ENCODE measurements around the gene RNF138. TPM values are rescaled to one million over a fixed set of nuclear protein-coding genes. Genes with fewer than 3 reads are reported as not detected.
A peak's percentile ranks its signal among the peaks of the same experiment; 100 is the strongest.
"Not testable (repeated sequence)": the region's sequence is repeated elsewhere in the genome, so short reads cannot be mapped to it uniquely, and the experiment has no call there.

The RNF138 gene
- total RNA-seq, 2 experiments from 2014 or later: 95.9 to 107 TPM

- Mint-ChIP-seq H3K4me1 (peaks cover 5% of the 10 kb centered on the region), H3K36me3 (peaks cover 25% of the 10 kb centered on the region), H3K27ac (no peak overlapping the region), H3K4me3 (no peak overlapping the region), H3K9me3 (no peaks in the 10 kb centered on the region), H3K27me3 (no peaks in the 10 kb centered on the region)
- DNase-seq: no peak
Observed at GRCh38 chr18:32135625-32136024, 44.0 kb downstream of the RNF138 start.

GRCh38 chr18:32138332-32138982 lies 46.8 kb downstream of the RNF138 start:
- Mint-ChIP-seq H3K9me3 (no peaks in the 10 kb centered on the region), H3K4me3 (no peak overlapping the region), H3K4me1 (peaks cover 5% of the 10 kb centered on the region), H3K27ac (peak overlapping the region; percentile 17), H3K27me3 (no peaks in the 10 kb centered on the region), H3K36me3 (peaks cover 13% of the 10 kb centered on the region)
- no peak for DNase-seq

GRCh38 chr18:32139835-32140283 lies 48.2 kb downstream of the RNF138 start:
- H3K4me3 Mint-ChIP-seq: no peak overlapping the region
- peaks cover 5% of the 10 kb centered on the region for H3K4me1 Mint-ChIP-seq
- DNase-seq: no peak
- H3K9me3 Mint-ChIP-seq: no peaks in the 10 kb centered on the region
- no peak overlapping the region for H3K27ac Mint-ChIP-seq
- peaks cover 7% of the 10 kb centered on the region for H3K36me3 Mint-ChIP-seq
- no peaks in the 10 kb centered on the region for H3K27me3 Mint-ChIP-seq

- DNase-seq: no peak
- peaks cover 7% of the 10 kb centered on the region for H3K4me1 Mint-ChIP-seq
- H3K27ac Mint-ChIP-seq: no peak overlapping the region
- no peaks in the 10 kb centered on the region for H3K27me3 Mint-ChIP-seq
- H3K9me3 Mint-ChIP-seq: peaks cover 2% of the 10 kb centered on the region
- no peak overlapping the region for H3K4me3 Mint-ChIP-seq
- no peaks in the 10 kb centered on the region for H3K36me3 Mint-ChIP-seq
Observed at GRCh38 chr18:32148185-32148870, 56.7 kb downstream of the RNF138 start.

GRCh38 chr18:32152705-32153448 lies 61.2 kb downstream of the RNF138 start:
- peaks cover 5% of the 10 kb centered on the region for H3K27me3 Mint-ChIP-seq
- H3K36me3 Mint-ChIP-seq: no peaks in the 10 kb centered on the region
- H3K9me3 Mint-ChIP-seq: peaks cover 2% of the 10 kb centered on the region
- no peak overlapping the region for H3K27ac Mint-ChIP-seq
- no peak overlapping the region for H3K4me3 Mint-ChIP-seq
- no peak for DNase-seq
- H3K4me1 Mint-ChIP-seq: peaks cover 7% of the 10 kb centered on the region

GRCh38 chr18:32156855-32157254 lies 65.2 kb downstream of the RNF138 start:
- DNase-seq: no peak
- Mint-ChIP-seq H3K27me3 (peaks cover 8% of the 10 kb centered on the region), H3K9me3 (no peaks in the 10 kb centered on the region), H3K27ac (no peak overlapping the region), H3K4me3 (no peak overlapping the region), H3K36me3 (no peaks in the 10 kb centered on the region), H3K4me1 (peaks cover 9% of the 10 kb centered on the region)

- no peak overlapping the region for H3K4me3 Mint-ChIP-seq
- DNase-seq: no peak
Observed at GRCh38 chr18:32157580-32157979, 65.9 kb downstream of the RNF138 start.

GRCh38 chr18:32158108-32158624 lies 66.5 kb downstream of the RNF138 start:
- no peaks in the 10 kb centered on the region for H3K36me3 Mint-ChIP-seq
- peak; percentile 57 for DNase-seq
- H3K9me3 Mint-ChIP-seq: no peaks in the 10 kb centered on the region
- H3K27me3 Mint-ChIP-seq: peaks cover 8% of the 10 kb centered on the region
- H3K4me1 Mint-ChIP-seq: peaks cover 3% of the 10 kb centered on the region
- peak overlapping the region; percentile 63 for H3K4me3 Mint-ChIP-seq
- H3K27ac Mint-ChIP-seq: no peak overlapping the region

More at GRCh38 chr18:32157580-32157979, 65.9 kb downstream of the RNF138 start:
- peaks cover 8% of the 10 kb centered on the region for H3K27me3 Mint-ChIP-seq
- no peaks in the 10 kb centered on the region for H3K36me3 Mint-ChIP-seq
- H3K4me1 Mint-ChIP-seq: peaks cover 9% of the 10 kb centered on the region
- no peak overlapping the region for H3K27ac Mint-ChIP-seq
- no peaks in the 10 kb centered on the region for H3K9me3 Mint-ChIP-seq

GRCh38 chr18:32158631-32159030 lies 67.0 kb downstream of the RNF138 start:
- peak overlapping the region; percentile 63 for H3K4me3 Mint-ChIP-seq
- H3K4me1 Mint-ChIP-seq, H3K27ac Mint-ChIP-seq, H3K9me3 Mint-ChIP-seq, H3K27me3 Mint-ChIP-seq, H3K36me3 Mint-ChIP-seq, DNase-seq: not testable (repeated sequence)

GRCh38 chr18:32160547-32160946 lies 68.9 kb downstream of the RNF138 start:
- peaks cover 2% of the 10 kb centered on the region for H3K4me1 Mint-ChIP-seq
- no peak overlapping the region for H3K4me3 Mint-ChIP-seq
- no peak for DNase-seq
- H3K27me3 Mint-ChIP-seq: peaks cover 8% of the 10 kb centered on the region
- H3K27ac Mint-ChIP-seq: no peak overlapping the region
- H3K9me3 Mint-ChIP-seq: no peaks in the 10 kb centered on the region
- H3K36me3 Mint-ChIP-seq: no peaks in the 10 kb centered on the region

- no peak for DNase-seq
- Mint-ChIP-seq H3K4me1 (no peaks in the 10 kb centered on the region), H3K9me3 (no peaks in the 10 kb centered on the region), H3K27me3 (no peaks in the 10 kb centered on the region), H3K4me3 (no peak overlapping the region), H3K27ac (no peak overlapping the region), H3K36me3 (no peaks in the 10 kb centered on the region)
Observed at GRCh38 chr18:32167980-32168730, 76.5 kb downstream of the RNF138 start.

GRCh38 chr18:32173654-32174053 lies 82.0 kb downstream of the RNF138 start:
- H3K4me1 Mint-ChIP-seq: no peaks in the 10 kb centered on the region
- no peaks in the 10 kb centered on the region for H3K9me3 Mint-ChIP-seq
- no peaks in the 10 kb centered on the region for H3K27me3 Mint-ChIP-seq
- H3K36me3 Mint-ChIP-seq: no peaks in the 10 kb centered on the region
- no peak overlapping the region for H3K4me3 Mint-ChIP-seq
- H3K27ac Mint-ChIP-seq: no peak overlapping the region
- DNase-seq: no peak

- DNase-seq: no peak
- Mint-ChIP-seq H3K4me3 (no peak overlapping the region), H3K36me3 (no peaks in the 10 kb centered on the region), H3K27me3 (no peaks in the 10 kb centered on the region), H3K4me1 (no peaks in the 10 kb centered on the region), H3K9me3 (no peaks in the 10 kb centered on the region), H3K27ac (no peak overlapping the region)
Observed at GRCh38 chr18:32174719-32175118, 83.0 kb downstream of the RNF138 start.

- Mint-ChIP-seq H3K9me3 (no peaks in the 10 kb centered on the region), H3K4me1 (no peaks in the 10 kb centered on the region), H3K36me3 (no peaks in the 10 kb centered on the region), H3K27me3 (no peaks in the 10 kb centered on the region), H3K27ac (no peak overlapping the region), H3K4me3 (no peak overlapping the region)
- no peak for DNase-seq
Observed at GRCh38 chr18:32175265-32175664, 83.6 kb downstream of the RNF138 start.

- H3K36me3 Mint-ChIP-seq, H3K4me3 Mint-ChIP-seq: not testable (repeated sequence)
Observed at GRCh38 chr18:32176745-32177144, 85.1 kb downstream of the RNF138 start.

More at GRCh38 chr18:32176745-32177144, 85.1 kb downstream of the RNF138 start:
- H3K27ac Mint-ChIP-seq, H3K4me1 Mint-ChIP-seq, DNase-seq, H3K9me3 Mint-ChIP-seq, H3K27me3 Mint-ChIP-seq: not testable (repeated sequence)
